ENCODE data around the gene COA1.

DNA sequence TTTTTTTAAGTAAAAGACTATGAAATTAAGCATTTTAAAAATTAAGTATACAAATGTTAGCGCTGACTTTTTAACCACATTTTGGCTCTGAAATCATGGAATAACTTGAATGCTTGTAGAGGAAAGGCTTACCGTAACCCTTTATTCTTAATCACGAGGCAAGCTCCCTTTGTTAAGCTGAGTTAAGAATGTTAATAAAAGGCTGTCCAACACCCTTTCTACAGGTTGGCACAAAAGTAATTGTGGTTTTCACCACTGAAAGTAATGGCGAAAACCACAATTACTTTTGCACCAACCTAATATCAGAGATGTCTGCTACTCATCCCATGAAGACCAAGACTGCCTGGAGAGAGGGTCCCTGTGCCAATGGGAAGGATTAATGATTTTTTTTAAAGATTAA lies 75.9 kb downstream of the COA1 start:
- TF ChIP-seq, protein P1, sequence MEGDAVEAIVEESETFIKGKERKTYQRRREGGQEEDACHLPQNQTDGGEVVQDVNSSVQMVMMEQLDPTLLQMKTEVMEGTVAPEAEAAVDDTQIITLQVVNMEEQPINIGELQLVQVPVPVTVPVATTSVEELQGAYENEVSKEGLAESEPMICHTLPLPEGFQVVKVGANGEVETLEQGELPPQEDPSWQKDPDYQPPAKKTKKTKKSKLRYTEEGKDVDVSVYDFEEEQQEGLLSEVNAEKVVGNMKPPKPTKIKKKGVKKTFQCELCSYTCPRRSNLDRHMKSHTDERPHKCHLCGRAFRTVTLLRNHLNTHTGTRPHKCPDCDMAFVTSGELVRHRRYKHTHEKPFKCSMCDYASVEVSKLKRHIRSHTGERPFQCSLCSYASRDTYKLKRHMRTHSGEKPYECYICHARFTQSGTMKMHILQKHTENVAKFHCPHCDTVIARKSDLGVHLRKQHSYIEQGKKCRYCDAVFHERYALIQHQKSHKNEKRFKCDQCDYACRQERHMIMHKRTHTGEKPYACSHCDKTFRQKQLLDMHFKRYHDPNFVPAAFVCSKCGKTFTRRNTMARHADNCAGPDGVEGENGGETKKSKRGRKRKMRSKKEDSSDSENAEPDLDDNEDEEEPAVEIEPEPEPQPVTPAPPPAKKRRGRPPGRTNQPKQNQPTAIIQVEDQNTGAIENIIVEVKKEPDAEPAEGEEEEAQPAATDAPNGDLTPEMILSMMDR (IDR thresholded peaks at IDR 0.05; ENCODE audit: insufficient read depth, low read length) = no peak
- TF ChIP-seq POLR2AphosphoS5 (IDR thresholded peaks at IDR 0.05; ENCODE audit: low read depth) = no peak
- TF ChIP-seq, protein P2, sequence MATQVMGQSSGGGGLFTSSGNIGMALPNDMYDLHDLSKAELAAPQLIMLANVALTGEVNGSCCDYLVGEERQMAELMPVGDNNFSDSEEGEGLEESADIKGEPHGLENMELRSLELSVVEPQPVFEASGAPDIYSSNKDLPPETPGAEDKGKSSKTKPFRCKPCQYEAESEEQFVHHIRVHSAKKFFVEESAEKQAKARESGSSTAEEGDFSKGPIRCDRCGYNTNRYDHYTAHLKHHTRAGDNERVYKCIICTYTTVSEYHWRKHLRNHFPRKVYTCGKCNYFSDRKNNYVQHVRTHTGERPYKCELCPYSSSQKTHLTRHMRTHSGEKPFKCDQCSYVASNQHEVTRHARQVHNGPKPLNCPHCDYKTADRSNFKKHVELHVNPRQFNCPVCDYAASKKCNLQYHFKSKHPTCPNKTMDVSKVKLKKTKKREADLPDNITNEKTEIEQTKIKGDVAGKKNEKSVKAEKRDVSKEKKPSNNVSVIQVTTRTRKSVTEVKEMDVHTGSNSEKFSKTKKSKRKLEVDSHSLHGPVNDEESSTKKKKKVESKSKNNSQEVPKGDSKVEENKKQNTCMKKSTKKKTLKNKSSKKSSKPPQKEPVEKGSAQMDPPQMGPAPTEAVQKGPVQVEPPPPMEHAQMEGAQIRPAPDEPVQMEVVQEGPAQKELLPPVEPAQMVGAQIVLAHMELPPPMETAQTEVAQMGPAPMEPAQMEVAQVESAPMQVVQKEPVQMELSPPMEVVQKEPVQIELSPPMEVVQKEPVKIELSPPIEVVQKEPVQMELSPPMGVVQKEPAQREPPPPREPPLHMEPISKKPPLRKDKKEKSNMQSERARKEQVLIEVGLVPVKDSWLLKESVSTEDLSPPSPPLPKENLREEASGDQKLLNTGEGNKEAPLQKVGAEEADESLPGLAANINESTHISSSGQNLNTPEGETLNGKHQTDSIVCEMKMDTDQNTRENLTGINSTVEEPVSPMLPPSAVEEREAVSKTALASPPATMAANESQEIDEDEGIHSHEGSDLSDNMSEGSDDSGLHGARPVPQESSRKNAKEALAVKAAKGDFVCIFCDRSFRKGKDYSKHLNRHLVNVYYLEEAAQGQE (IDR thresholded peaks at IDR 0.05; ENCODE audit: insufficient replicate concordance, low read depth) = no peak
- no peak for TF ChIP-seq GABPA (IDR thresholded peaks at IDR 0.05; ENCODE audit: low read depth)
- TF ChIP-seq SPI1 (IDR thresholded peaks at IDR 0.05; ENCODE audit: borderline replicate concordance, low read depth) = no peak
